HepG2 (cell line): ENCODE results near the gene PTCD1. TPM values are rescaled to one million over a fixed set of nuclear protein-coding genes. Genes with fewer than 3 reads are reported as not detected.

Source experiments
- BRCA1 ChIP-seq: sonication (generic); formaldehyde crosslinking; IDR thresholded peaks from 2 replicates; pipeline ENCODE4 v1.4.0; 2020; ENCODE audit warnings: missing genetic modification reagents
- CBFB ChIP-seq: sonication (generic); formaldehyde crosslinking; IDR thresholded peaks from 2 replicates; pipeline ENCODE4 v1.4.0; 2020; ENCODE audit warnings: missing genetic modification reagents
- ESRRA ChIP-seq: sonication (generic); formaldehyde crosslinking; IDR thresholded peaks from 2 replicates; pipeline ENCODE4 v1.5.1; 2020; ENCODE audit warnings: mild to moderate bottlenecking, low read depth, missing genetic modification reagents
- GATAD1 ChIP-seq: IDR thresholded peaks from 2 replicates; pipeline ENCODE4 v1.6.1; 2016; ENCODE audit warnings: missing genetic modification reagents, missing compliant biosample characterization
- GTF2F1 ChIP-seq: fragments of 150-350 bp; IDR thresholded peaks from 2 replicates; pipeline ENCODE4 v1.6.1; 2014; ENCODE audit warnings: low read length
- MAFK ChIP-seq, 2 experiments: IDR thresholded peaks in 1 of 2; conservative IDR thresholded peaks in 1 of 2; 2 replicates each; pipeline ENCODE4 v1.6.1; 2011; ENCODE audit warnings: improper control_type of control experiment in 2 of 2, low read length in 2 of 2
- MTA1 ChIP-seq: sonication (generic); formaldehyde crosslinking; IDR thresholded peaks from 2 replicates; pipeline ENCODE4 v1.4.0; 2020; ENCODE audit warnings: missing genetic modification reagents, mild to moderate bottlenecking, borderline replicate concordance
- NFRKB ChIP-seq: fragments of 450-650 bp; IDR thresholded peaks from 2 replicates; pipeline ENCODE4 v1.6.1; 2017
- SPEN ChIP-seq: sonication (generic); formaldehyde crosslinking; IDR thresholded peaks from 2 replicates; pipeline ENCODE4 v1.5.1; 2020; ENCODE audit warnings: low read depth, mild to moderate bottlenecking, missing genetic modification reagents
- THYN1 ChIP-seq: sonication (generic); formaldehyde crosslinking; IDR thresholded peaks from 2 replicates; pipeline ENCODE4 v1.8.1; 2023; ENCODE audit warnings: low read depth, mild to moderate bottlenecking, moderate library complexity, missing genetic modification reagents, borderline replicate concordance
- ZFP62 ChIP-seq: sonication (generic); formaldehyde crosslinking; IDR thresholded peaks from 2 replicates; pipeline ENCODE4 v1.4.0; 2020; ENCODE audit warnings: missing genetic modification reagents
- ZNF234 ChIP-seq: sonication (generic); formaldehyde crosslinking; conservative IDR thresholded peaks from 2 replicates; pipeline ENCODE4 v1.5.1; 2020; ENCODE audit warnings: mild to moderate bottlenecking, missing genetic modification reagents
- ZNF333 ChIP-seq: sonication (generic); formaldehyde crosslinking; IDR thresholded peaks from 2 replicates; pipeline ENCODE4 v1.4.0; 2020; ENCODE audit warnings: mild to moderate bottlenecking, missing genetic modification reagents, borderline replicate concordance
- polyA plus RNA-seq, 8 experiments: library from polyadenylated mRNA; depleted of rRNA in 3 of 8; stranded (reverse) in 7 of 8; unstranded in 1 of 8; fragments of >200 nt; fragmentation: Illumina TruSeq in 4 of 8; extraction: Trizol in 4 of 8; gene quantifications; 2 replicates each; pipeline versions ENCODE4 v1.2.1 to v1.2.3, GENCODE V29; 2011 to 2016; ENCODE audit warnings: low read depth in 4 of 8, missing spikeins in 1 of 8, mixed read lengths in 1 of 8; ENCODE audit not compliant: insufficient read depth in 1 of 8
- total RNA-seq, 5 experiments: library from RNA; depleted of rRNA; stranded (reverse); fragments of >200 nt; fragmentation: Illumina TruSeq; extraction: Trizol; gene quantifications; 2 replicates each; pipeline ENCODE4 v1.2.3, GENCODE V29; 2016; ENCODE audit warnings: low read depth in 1 of 5
- TF ChIP-seq, protein P1 (sequence below): sonication (generic); formaldehyde crosslinking; IDR thresholded peaks from 2 replicates; pipeline ENCODE4 v1.4.0; 2020; ENCODE audit warnings: missing genetic modification reagents
- TF ChIP-seq, protein P2 (sequence below): sonication (generic); formaldehyde crosslinking; IDR thresholded peaks from 2 replicates; pipeline ENCODE4 v1.5.0; 2020; ENCODE audit warnings: mild to moderate bottlenecking, missing genetic modification reagents
- TF ChIP-seq, protein P3 (sequence below): IDR thresholded peaks from 2 replicates; pipeline ENCODE4 v1.6.1; 2016; ENCODE audit warnings: missing compliant biosample characterization, missing genetic modification reagents, borderline replicate concordance
- TF ChIP-seq, protein P4 (sequence below): sonication (generic); formaldehyde crosslinking; IDR thresholded peaks from 2 replicates; pipeline ENCODE4 v1.5.0; 2020; ENCODE audit warnings: missing genetic modification reagents, mild to moderate bottlenecking, borderline replicate concordance
- TF ChIP-seq, protein P5 (sequence below): sonication (generic); formaldehyde crosslinking; IDR thresholded peaks from 2 replicates; pipeline ENCODE4 v1.5.1; 2020; ENCODE audit warnings: mild to moderate bottlenecking, moderate library complexity, missing genetic modification reagents
- TF ChIP-seq, protein P6 (sequence below): sonication (generic); formaldehyde crosslinking; IDR thresholded peaks from 2 replicates; pipeline ENCODE4 v1.4.0; 2020; ENCODE audit warnings: low read depth, mild to moderate bottlenecking, missing genetic modification reagents

PTCD1 gene
- total and polyA plus RNA-seq, 2 of the 13 experiments (the other 11 are each of a cell fraction or from before 2014, with no cell fraction given), result 3.0 to 8.4 TPM

DNA sequence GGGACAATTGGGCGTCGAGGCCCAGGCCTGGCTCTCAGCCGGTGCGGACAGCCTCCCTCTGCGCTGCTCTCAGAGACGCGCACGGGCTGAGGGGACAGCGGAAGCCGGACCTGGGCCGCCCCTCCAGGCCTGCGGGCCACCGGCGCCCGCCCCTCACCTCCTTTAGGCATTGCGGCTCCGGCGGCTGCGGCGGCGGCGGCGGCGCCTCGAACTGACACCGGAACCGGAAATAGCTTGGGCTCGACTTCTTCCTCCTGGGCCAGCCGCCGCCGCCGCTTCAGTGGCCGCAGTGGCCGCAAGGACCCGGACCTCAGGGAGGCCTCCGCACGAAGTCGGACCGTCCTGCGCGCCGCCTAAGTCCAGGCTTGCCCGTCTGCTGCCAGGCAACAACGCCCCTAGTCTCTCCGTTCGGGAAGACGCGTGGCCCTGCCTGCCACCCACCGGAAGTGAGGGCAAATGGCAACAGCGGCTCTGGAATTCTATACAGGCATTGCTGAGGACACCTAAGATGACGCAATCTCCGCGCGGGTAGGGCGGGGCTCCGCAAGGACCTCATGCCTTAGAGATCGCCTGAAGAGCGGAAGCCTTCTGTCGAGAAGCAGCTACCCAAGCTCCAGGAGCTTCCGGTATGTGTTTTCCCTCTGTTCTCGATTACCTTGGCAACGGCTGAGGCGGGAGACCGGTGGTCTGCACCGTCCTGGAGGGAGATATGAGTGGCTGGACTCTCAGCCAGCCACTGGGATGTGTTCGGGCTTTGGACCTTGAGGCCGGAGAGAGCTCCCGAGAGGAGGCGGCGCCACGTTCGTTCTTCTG lies 30.0 kb downstream of the PTCD1 start, which contains the start of the genes BUD31 and PDAP1 (continued):
- TF ChIP-seq, protein P1, sequence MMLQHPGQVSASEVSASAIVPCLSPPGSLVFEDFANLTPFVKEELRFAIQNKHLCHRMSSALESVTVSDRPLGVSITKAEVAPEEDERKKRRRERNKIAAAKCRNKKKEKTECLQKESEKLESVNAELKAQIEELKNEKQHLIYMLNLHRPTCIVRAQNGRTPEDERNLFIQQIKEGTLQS (CRISPR knock-in tag), result peak; percentile 100
- TF ChIP-seq GATAD1 (peak; percentile 90), THYN1 (CRISPR knock-in tag) (no peak), SPEN (CRISPR knock-in tag) (peak; percentile 85), MTA1 (no peak; the same call in 1 of the 2 replicates), ESRRA (CRISPR knock-in tag) (peak; percentile 70), ZNF333 (CRISPR knock-in tag) (no peak), NFRKB (no peak), MAFK (conservative IDR thresholded peaks at IDR 0.05 in 1 of 2, IDR thresholded peaks at IDR 0.05 in 1 of 2; ENCODE audit: low read length in 2 of 2) (no peak), GTF2F1 (no peak), ZNF234 (0 out of 2 replicates have a peak, but pooled peaks have one; percentile 53), CBFB (CRISPR knock-in tag) (peak; percentile 76), BRCA1 (CRISPR knock-in tag) (no peak), ZFP62 (no peak; the same call in 1 of the 2 replicates)
- TF ChIP-seq, protein P2, sequence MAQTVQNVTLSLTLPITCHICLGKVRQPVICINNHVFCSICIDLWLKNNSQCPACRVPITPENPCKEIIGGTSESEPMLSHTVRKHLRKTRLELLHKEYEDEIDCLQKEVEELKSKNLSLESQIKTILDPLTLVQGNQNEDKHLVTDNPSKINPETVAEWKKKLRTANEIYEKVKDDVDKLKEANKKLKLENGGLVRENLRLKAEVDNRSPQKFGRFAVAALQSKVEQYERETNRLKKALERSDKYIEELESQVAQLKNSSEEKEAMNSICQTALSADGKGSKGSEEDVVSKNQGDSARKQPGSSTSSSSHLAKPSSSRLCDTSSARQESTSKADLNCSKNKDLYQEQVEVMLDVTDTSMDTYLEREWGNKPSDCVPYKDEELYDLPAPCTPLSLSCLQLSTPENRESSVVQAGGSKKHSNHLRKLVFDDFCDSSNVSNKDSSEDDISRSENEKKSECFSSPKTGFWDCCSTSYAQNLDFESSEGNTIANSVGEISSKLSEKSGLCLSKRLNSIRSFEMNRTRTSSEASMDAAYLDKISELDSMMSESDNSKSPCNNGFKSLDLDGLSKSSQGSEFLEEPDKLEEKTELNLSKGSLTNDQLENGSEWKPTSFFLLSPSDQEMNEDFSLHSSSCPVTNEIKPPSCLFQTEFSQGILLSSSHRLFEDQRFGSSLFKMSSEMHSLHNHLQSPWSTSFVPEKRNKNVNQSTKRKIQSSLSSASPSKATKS (CRISPR knock-in tag), result no peak
- TF ChIP-seq, protein P3, sequence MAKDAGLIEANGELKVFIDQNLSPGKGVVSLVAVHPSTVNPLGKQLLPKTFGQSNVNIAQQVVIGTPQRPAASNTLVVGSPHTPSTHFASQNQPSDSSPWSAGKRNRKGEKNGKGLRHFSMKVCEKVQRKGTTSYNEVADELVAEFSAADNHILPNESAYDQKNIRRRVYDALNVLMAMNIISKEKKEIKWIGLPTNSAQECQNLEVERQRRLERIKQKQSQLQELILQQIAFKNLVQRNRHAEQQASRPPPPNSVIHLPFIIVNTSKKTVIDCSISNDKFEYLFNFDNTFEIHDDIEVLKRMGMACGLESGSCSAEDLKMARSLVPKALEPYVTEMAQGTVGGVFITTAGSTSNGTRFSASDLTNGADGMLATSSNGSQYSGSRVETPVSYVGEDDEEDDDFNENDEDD (CRISPR knock-in tag), result peak; percentile 29; the same call in 1 of the 2 replicates
- TF ChIP-seq, protein P4, sequence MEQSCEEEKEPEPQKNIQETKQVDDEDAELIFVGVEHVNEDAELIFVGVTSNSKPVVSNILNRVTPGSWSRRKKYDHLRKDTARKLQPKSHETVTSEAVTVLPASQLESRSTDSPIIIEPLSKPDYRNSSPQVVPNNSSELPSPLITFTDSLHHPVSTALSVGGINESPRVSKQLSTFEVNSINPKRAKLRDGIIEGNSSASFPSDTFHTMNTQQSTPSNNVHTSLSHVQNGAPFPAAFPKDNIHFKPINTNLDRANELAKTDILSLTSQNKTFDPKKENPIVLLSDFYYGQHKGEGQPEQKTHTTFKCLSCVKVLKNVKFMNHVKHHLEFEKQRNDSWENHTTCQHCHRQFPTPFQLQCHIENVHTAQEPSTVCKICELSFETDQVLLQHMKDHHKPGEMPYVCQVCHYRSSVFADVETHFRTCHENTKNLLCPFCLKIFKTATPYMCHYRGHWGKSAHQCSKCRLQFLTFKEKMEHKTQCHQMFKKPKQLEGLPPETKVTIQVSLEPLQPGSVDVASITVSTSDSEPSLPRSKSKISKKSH, result 0 out of 2 replicates have a peak, but pooled peaks have one; percentile 16
- TF ChIP-seq, protein P5, sequence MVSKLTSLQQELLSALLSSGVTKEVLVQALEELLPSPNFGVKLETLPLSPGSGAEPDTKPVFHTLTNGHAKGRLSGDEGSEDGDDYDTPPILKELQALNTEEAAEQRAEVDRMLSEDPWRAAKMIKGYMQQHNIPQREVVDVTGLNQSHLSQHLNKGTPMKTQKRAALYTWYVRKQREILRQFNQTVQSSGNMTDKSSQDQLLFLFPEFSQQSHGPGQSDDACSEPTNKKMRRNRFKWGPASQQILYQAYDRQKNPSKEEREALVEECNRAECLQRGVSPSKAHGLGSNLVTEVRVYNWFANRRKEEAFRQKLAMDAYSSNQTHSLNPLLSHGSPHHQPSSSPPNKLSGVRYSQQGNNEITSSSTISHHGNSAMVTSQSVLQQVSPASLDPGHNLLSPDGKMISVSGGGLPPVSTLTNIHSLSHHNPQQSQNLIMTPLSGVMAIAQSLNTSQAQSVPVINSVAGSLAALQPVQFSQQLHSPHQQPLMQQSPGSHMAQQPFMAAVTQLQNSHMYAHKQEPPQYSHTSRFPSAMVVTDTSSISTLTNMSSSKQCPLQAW (CRISPR knock-in tag), result peak; percentile 96
- TF ChIP-seq, protein P6, sequence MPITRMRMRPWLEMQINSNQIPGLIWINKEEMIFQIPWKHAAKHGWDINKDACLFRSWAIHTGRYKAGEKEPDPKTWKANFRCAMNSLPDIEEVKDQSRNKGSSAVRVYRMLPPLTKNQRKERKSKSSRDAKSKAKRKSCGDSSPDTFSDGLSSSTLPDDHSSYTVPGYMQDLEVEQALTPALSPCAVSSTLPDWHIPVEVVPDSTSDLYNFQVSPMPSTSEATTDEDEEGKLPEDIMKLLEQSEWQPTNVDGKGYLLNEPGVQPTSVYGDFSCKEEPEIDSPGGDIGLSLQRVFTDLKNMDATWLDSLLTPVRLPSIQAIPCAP (CRISPR knock-in tag), result no peak
